ENCODE results near the gene PANK1. TPM values are rescaled to one million over a fixed set of nuclear protein-coding genes. Genes with fewer than 3 reads are reported as not detected.

Gene PANK1
- total RNA-seq, 2 experiments from 2014 or later = 2.1 to 2.5 TPM

GRCh38 chr10:89666138-89666537, 21.1 kb upstream of the PANK1 start:
- no peaks in the 10 kb centered on the region for H3K9me3 Mint-ChIP-seq
- H3K27me3 Mint-ChIP-seq = peaks cover 3% of the 10 kb centered on the region
- DNase-seq = no peak
- ChIA-PET CTCF (no interaction called here), POLR2A (no interaction called here)
- H3K4me1 Mint-ChIP-seq (ENCODE audit: low read depth) = no peaks in the 10 kb centered on the region
- intact Hi-C loops (cut with micrococcal nuclease) = no loop called here
- no peaks in the 10 kb centered on the region for H3K36me3 Mint-ChIP-seq
- H3K27ac Mint-ChIP-seq = no peak overlapping the region
- H3K4me3 Mint-ChIP-seq = no peak overlapping the region

DNA sequence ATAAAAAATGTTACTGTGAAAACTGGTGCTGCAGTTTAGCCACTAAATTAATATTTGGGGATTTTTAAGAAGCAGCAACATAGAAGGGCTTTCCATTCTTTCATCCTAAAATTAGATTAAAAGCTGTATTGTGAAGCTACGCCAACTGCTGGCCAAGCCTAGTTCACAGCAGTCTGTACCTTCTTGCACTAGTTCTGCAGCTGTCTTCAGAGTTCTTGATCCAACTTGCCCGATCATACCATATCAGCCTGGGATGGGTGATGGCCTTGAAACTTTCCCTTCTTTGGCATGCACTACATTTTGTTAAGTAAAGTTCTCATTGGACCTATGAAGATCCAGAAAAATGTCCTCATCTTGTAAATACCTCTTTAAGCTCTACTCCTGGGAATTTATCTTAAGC, 20.3 kb upstream of the PANK1 start:
- intact Hi-C loops (cut with micrococcal nuclease) = no loop called here
- H3K4me3 Mint-ChIP-seq = no peak overlapping the region
- POLR2A ChIA-PET = no interaction called here
- CTCF ChIA-PET = no interaction called here
- no peaks in the 10 kb centered on the region for H3K36me3 Mint-ChIP-seq
- no peak for DNase-seq
- H3K27ac Mint-ChIP-seq = no peak overlapping the region
- H3K4me1 Mint-ChIP-seq (ENCODE audit: low read depth) = no peaks in the 10 kb centered on the region
- H3K9me3 Mint-ChIP-seq = no peaks in the 10 kb centered on the region
- peaks cover 2% of the 10 kb centered on the region for H3K27me3 Mint-ChIP-seq

- ChIA-PET POLR2A (no interaction called here), CTCF (interaction anchor here (0.7 kb wide), 1 partner anchor 9 kb away, joined by 3 read pairs; no protein-coding TSS in a partner anchor)
- DNase-seq = no peak
- no peaks in the 10 kb centered on the region for H3K9me3 Mint-ChIP-seq
- intact Hi-C loops (cut with micrococcal nuclease) = no loop called here
- H3K27ac Mint-ChIP-seq = no peak overlapping the region
- H3K36me3 Mint-ChIP-seq = no peaks in the 10 kb centered on the region
- H3K27me3 Mint-ChIP-seq = peaks cover 2% of the 10 kb centered on the region
- no peaks in the 10 kb centered on the region for H3K4me1 Mint-ChIP-seq (ENCODE audit: low read depth)
- no peak overlapping the region for H3K4me3 Mint-ChIP-seq
These were observed 19.2 kb upstream of the PANK1 start for GRCh38 chr10:89664203-89664602.

GRCh38 chr10:89663144-89663543, 18.1 kb upstream of the PANK1 start:
- Mint-ChIP-seq H3K36me3 (no peaks in the 10 kb centered on the region), H3K27ac (no peak overlapping the region), H3K4me1 (ENCODE audit: low read depth) (no peaks in the 10 kb centered on the region), H3K4me3 (no peak overlapping the region), H3K9me3 (no peaks in the 10 kb centered on the region), H3K27me3 (peaks cover 2% of the 10 kb centered on the region)
- POLR2A ChIA-PET = no interaction called here
- CTCF ChIA-PET = no interaction called here
- intact Hi-C loops (cut with micrococcal nuclease) = no loop called here
- no peak for DNase-seq

GRCh38 chr10:89662596-89662995, 17.6 kb upstream of the PANK1 start:
- no peak for DNase-seq
- POLR2A ChIA-PET = no interaction called here
- H3K4me3 Mint-ChIP-seq = no peak overlapping the region
- H3K4me1 Mint-ChIP-seq (ENCODE audit: low read depth) = no peaks in the 10 kb centered on the region
- peaks cover 2% of the 10 kb centered on the region for H3K27me3 Mint-ChIP-seq
- no peaks in the 10 kb centered on the region for H3K36me3 Mint-ChIP-seq
- H3K9me3 Mint-ChIP-seq = no peaks in the 10 kb centered on the region
- CTCF ChIA-PET = no interaction called here
- intact Hi-C loops (cut with micrococcal nuclease) = no loop called here
- no peak overlapping the region for H3K27ac Mint-ChIP-seq

GRCh38 chr10:89659143-89660131, 14.4 kb upstream of the PANK1 start:
- POLR2A ChIA-PET = no interaction called here

DNA sequence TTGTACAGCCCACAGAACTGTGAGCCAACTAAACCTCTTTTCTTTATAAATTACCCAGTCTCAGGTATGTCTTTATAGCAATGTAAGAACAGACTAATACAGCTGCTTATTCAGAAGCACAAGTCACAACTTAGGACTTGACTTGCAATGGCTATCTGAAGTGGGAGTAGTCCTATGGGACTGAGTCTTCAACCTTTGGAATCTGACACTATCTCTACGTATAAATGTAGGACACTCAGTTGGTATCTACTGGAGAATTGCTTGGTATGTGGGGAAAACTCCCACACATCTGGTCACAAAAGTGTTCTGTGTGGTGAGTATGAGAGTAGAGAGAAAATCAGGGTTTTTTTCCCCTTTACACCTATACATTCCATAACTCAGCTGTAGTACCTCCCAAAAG, 12.3 kb upstream of the PANK1 start:
- Mint-ChIP-seq H3K27me3 (no peaks in the 10 kb centered on the region), H3K27ac (no peak overlapping the region), H3K4me3 (no peak overlapping the region), H3K4me1 (ENCODE audit: low read depth) (no peaks in the 10 kb centered on the region), H3K36me3 (no peaks in the 10 kb centered on the region), H3K9me3 (peaks cover 3% of the 10 kb centered on the region)
- intact Hi-C loops (cut with micrococcal nuclease) = no loop called here
- POLR2A ChIA-PET = no interaction called here
- no peak for DNase-seq
- CTCF ChIA-PET = no interaction called here

More at GRCh38 chr10:89659143-89660131, 14.4 kb upstream of the PANK1 start:
- peaks cover 3% of the 10 kb centered on the region for H3K9me3 Mint-ChIP-seq
- no peak overlapping the region for H3K4me3 Mint-ChIP-seq
- no peaks in the 10 kb centered on the region for H3K4me1 Mint-ChIP-seq (ENCODE audit: low read depth)
- no peaks in the 10 kb centered on the region for H3K36me3 Mint-ChIP-seq
- CTCF ChIA-PET = no interaction called here
- intact Hi-C loops (cut with micrococcal nuclease) = no loop called here
- no peak overlapping the region for H3K27ac Mint-ChIP-seq
- DNase-seq = no peak
- no peaks in the 10 kb centered on the region for H3K27me3 Mint-ChIP-seq

DNA sequence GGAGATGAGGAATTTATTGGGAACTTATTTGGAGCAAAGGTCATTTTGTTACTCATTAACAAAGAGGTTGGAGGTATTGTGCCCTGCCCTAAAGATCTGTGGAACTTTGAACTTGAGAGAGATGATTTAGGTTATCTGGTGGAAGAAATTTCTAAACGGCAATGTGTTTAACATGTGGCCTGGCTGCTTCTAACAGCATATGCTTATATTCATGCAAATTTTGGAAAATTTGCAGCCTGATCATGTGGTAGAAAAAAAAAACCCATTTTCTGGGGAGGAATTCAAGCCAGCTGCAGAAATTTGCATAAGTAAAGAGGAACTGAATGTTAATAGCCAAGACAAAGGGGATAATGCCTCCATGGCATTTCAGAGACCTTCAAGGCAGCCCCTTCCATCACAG, 10.7 kb upstream of the PANK1 start:
- Mint-ChIP-seq H3K27me3 (no peaks in the 10 kb centered on the region), H3K36me3 (no peaks in the 10 kb centered on the region), H3K4me3 (no peak overlapping the region), H3K27ac (no peak overlapping the region), H3K9me3 (peaks cover 3% of the 10 kb centered on the region), H3K4me1 (ENCODE audit: low read depth) (no peaks in the 10 kb centered on the region)
- POLR2A ChIA-PET = no interaction called here
- CTCF ChIA-PET = no interaction called here
- intact Hi-C loops (cut with micrococcal nuclease) = no loop called here
- no peak for DNase-seq

DNA sequence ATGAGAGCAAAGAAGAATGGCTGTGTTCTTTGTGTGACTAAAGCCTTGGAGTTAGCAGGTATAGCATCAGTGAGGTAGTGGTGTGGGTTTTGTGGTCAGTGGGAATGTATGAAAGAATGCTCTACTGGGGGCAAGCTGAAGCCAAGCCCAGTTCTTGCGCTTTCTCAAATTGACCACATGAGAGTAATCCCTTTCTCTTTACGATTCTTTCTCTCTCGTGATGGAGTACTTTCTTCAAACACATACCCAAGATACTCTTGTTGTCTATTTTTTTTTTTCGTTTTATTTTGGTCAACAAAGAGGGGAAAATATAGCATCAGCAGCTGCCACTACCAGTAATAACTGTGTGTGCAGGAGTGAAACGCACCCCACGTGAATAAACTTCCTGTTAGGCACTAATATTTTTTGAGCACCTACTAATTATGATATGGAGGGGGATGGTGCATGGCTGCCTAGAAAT, 8.4 kb upstream of the PANK1 start:
- CTCF ChIA-PET = interaction anchor here (0.7 kb wide), 1 partner anchor 74 kb away, joined by 3 read pairs; no protein-coding TSS in a partner anchor
- H3K27me3 Mint-ChIP-seq = no peaks in the 10 kb centered on the region

GRCh38 chr10:89652806-89653370, 7.8 kb upstream of the PANK1 start:
- Mint-ChIP-seq H3K9me3 (peaks cover 3% of the 10 kb centered on the region), H3K4me1 (ENCODE audit: low read depth) (no peaks in the 10 kb centered on the region), H3K4me3 (no peak overlapping the region), H3K27me3 (no peaks in the 10 kb centered on the region), H3K36me3 (no peaks in the 10 kb centered on the region), H3K27ac (no peak overlapping the region)
- CTCF ChIA-PET = interaction anchor here (0.7 kb wide), 1 partner anchor 74 kb away, joined by 3 read pairs; no protein-coding TSS in a partner anchor
- intact Hi-C loops (cut with micrococcal nuclease) = no loop called here
- POLR2A ChIA-PET = no interaction called here
- DNase-seq = no peak

More for the DNA sequence above, 8.4 kb upstream of the PANK1 start:
- Mint-ChIP-seq H3K4me3 (no peak overlapping the region), H3K4me1 (ENCODE audit: low read depth) (no peaks in the 10 kb centered on the region), H3K27ac (no peak overlapping the region), H3K9me3 (peaks cover 3% of the 10 kb centered on the region), H3K36me3 (no peaks in the 10 kb centered on the region)
- POLR2A ChIA-PET = no interaction called here
- DNase-seq = no peak
- intact Hi-C loops (cut with micrococcal nuclease) = no loop called here

GRCh38 chr10:89651916-89652573, 7.0 kb upstream of the PANK1 start:
- ChIA-PET POLR2A (no interaction called here), CTCF (no interaction called here)
- intact Hi-C loops (cut with micrococcal nuclease) = no loop called here
- H3K9me3 Mint-ChIP-seq = peaks cover 3% of the 10 kb centered on the region
- H3K4me3 Mint-ChIP-seq = no peak overlapping the region
- H3K27ac Mint-ChIP-seq = no peak overlapping the region
- H3K4me1 Mint-ChIP-seq (ENCODE audit: low read depth) = no peaks in the 10 kb centered on the region
- no peaks in the 10 kb centered on the region for H3K27me3 Mint-ChIP-seq
- DNase-seq = no peak
- H3K36me3 Mint-ChIP-seq = no peaks in the 10 kb centered on the region

DNA sequence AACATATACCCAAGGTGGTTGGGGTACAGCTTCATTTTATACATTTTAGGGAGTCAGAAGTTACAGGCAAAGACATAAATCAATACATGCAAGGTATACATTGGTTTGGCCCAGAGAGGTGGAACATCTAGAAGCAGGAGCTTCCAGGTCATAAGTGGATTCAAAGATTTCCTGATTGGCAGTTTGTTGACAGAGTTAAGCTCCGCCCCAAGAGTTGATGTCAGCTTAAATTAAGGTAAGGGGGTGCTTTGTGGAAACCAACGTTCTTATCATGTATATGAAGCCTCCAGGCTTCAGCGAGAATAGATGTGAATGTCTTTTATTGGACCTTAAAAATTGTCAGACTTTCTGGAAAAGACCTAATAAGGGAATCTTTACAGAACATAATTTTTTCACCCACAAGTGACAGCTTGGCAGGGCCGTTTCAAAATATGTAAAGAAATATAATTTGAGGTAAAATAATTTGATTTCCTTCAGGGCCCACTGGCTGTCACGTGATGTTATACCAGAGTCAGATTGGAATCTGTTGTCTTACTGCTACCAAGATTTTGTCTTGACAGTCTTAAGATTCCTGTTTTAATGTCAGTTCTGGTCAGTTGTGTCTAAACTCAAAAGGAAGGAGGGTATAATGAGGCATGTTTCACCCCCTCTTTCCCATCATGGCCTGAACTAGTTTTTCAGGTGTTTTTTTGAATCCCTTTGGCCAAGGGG, 6.3 kb upstream of the PANK1 start:
- H3K9me3 Mint-ChIP-seq = peaks cover 3% of the 10 kb centered on the region
- H3K27ac Mint-ChIP-seq = no peak overlapping the region
- no peaks in the 10 kb centered on the region for H3K27me3 Mint-ChIP-seq
- intact Hi-C loops (cut with micrococcal nuclease) = no loop called here
- ChIA-PET POLR2A (no interaction called here), CTCF (no interaction called here)
- DNase-seq = no peak
- no peaks in the 10 kb centered on the region for H3K4me1 Mint-ChIP-seq (ENCODE audit: low read depth)
- no peaks in the 10 kb centered on the region for H3K36me3 Mint-ChIP-seq
- H3K4me3 Mint-ChIP-seq = no peak overlapping the region

Measured in activated CD4-positive, alpha-beta memory T cell treated with anti-CD3 and anti-CD28 coated beads for 36 hours (primary cell).